Astrocyte (in vitro differentiated cells and primary cell): ENCODE results near the gene PTCD2. TPM values are rescaled to one million over a fixed set of nuclear protein-coding genes. Genes with fewer than 3 reads are reported as not detected.

Source experiments
- DNase-seq: peaks from one replicate; pipeline ENCODE4 v3.0.0-alpha.2; 2010; ENCODE audit warnings: low read depth
- FAIRE-seq: peaks from 2 replicates; lab custom pipeline; 2011; peaks lifted over from hg19 to GRCh38; lab: Jason Lieb, UNC
- H2AFZ ChIP-seq: 2 replicates; pipeline ENCODE4 v1.6.0; 2012; ENCODE audit warnings: low read depth, low read length, inconsistent platforms
- H3K27ac ChIP-seq: 2 replicates; pipeline ENCODE4 v1.5.1; 2011; ENCODE audit warnings: low read depth, low read length, inconsistent platforms
- H3K27me3 ChIP-seq: 2 replicates; pipeline ENCODE4 v1.6.0; 2011; ENCODE audit warnings: low read length, inconsistent platforms; ENCODE audit not compliant: insufficient read depth
- H3K36me3 ChIP-seq: 2 replicates; pipeline ENCODE4 v1.5.1; 2011; ENCODE audit warnings: low read length, inconsistent platforms; ENCODE audit not compliant: insufficient read depth
- H3K4me1 ChIP-seq: 2 replicates; pipeline ENCODE4 v1.5.1; 2011; ENCODE audit warnings: low read length, inconsistent platforms; ENCODE audit not compliant: insufficient read depth
- H3K4me2 ChIP-seq: 2 replicates; pipeline ENCODE4 v1.6.0; 2012; ENCODE audit warnings: low read length, inconsistent platforms
- H3K4me3 ChIP-seq: 2 replicates; pipeline ENCODE4 v1.5.1; 2011; ENCODE audit warnings: low read depth, mild to moderate bottlenecking, low read length, inconsistent platforms; ENCODE audit not compliant: insufficient read depth
- H3K79me2 ChIP-seq: 2 replicates; pipeline ENCODE4 v1.6.0; 2012; ENCODE audit warnings: mild to moderate bottlenecking, low read length, inconsistent platforms; ENCODE audit not compliant: insufficient read depth
- H3K9ac ChIP-seq: 2 replicates; pipeline ENCODE4 v1.6.0; 2012; ENCODE audit warnings: mild to moderate bottlenecking, low read length, inconsistent platforms
- H3K9me3 ChIP-seq: 2 replicates; pipeline ENCODE4 v1.5.1; 2012; ENCODE audit warnings: low read depth, mild to moderate bottlenecking, low read length, inconsistent platforms; ENCODE audit not compliant: insufficient read depth
- H4K20me1 ChIP-seq: 2 replicates; pipeline ENCODE4 v1.6.0; 2012; ENCODE audit warnings: low read length, inconsistent platforms; ENCODE audit not compliant: insufficient read depth
- H3K27ac Mint-ChIP-seq: one replicate; pipeline ENCODE4 v1.8.0; 2021; ENCODE audit warnings: mild to moderate bottlenecking, mixed read lengths; ENCODE audit not compliant: unreplicated experiment
- H3K27me3 Mint-ChIP-seq: one replicate; pipeline ENCODE4 v1.8.0; 2021; ENCODE audit warnings: low read depth, mixed read lengths; ENCODE audit not compliant: unreplicated experiment
- H3K36me3 Mint-ChIP-seq: one replicate; pipeline ENCODE4 v1.8.0; 2021; ENCODE audit warnings: low read depth, mixed read lengths; ENCODE audit not compliant: unreplicated experiment
- H3K4me1 Mint-ChIP-seq: one replicate; pipeline ENCODE4 v1.8.0; 2021; ENCODE audit warnings: low read depth, mixed read lengths; ENCODE audit not compliant: unreplicated experiment
- H3K4me3 Mint-ChIP-seq: one replicate; pipeline ENCODE4 v1.8.0; 2021; ENCODE audit warnings: mild to moderate bottlenecking, moderate library complexity, mixed read lengths; ENCODE audit not compliant: unreplicated experiment
- H3K9me3 Mint-ChIP-seq: one replicate; pipeline ENCODE4 v1.8.0; 2021; ENCODE audit warnings: mild to moderate bottlenecking, mixed read lengths; ENCODE audit not compliant: unreplicated experiment
- CTCF ChIP-seq: IDR thresholded peaks from 2 replicates; pipeline ENCODE4 v1.5.1; 2011; ENCODE audit warnings: low read depth, mild to moderate bottlenecking, inconsistent platforms, low read length, moderate library complexity; ENCODE audit not compliant: insufficient read depth
- EZH2 ChIP-seq: IDR thresholded peaks from 2 replicates; pipeline ENCODE4 v1.6.1; 2012; ENCODE audit warnings: mild to moderate bottlenecking, low read length, inconsistent platforms; ENCODE audit not compliant: insufficient read depth
- total RNA-seq: library from RNA; stranded (reverse); gene quantifications from 2 replicates; pipeline ENCODE4 v1.2.1, GENCODE V29; 2021

The PTCD2 gene
- total RNA-seq, 1 donor from 2014 or later = 11.4 TPM

DNA sequence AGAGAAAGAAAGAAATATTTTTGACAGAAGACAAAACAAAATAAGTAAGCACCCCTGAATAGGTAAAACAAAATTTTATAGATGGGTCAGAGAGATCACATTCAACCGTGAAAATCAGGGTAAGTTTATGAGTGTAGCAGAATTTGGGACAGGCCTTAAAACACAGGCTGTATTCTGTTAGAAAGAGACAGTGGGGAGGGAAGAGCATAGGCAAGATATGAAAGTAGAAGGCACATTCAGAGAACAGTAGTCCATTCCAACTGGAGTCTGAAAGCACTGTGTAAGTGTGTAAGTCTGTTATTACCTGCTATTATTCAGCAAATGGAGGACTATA, 38.8 kb upstream of the PTCD2 start:
- H3K27ac Mint-ChIP-seq = peak overlapping the region; percentile 87
- DNase-seq (no peak), FAIRE-seq (no peak)
- H3K9ac ChIP-seq = no peak overlapping the region
- H3K9me3 ChIP-seq = no peaks in the 10 kb centered on the region
- H3K27me3 Mint-ChIP-seq = no peaks in the 10 kb centered on the region
- H2AFZ ChIP-seq = no peak overlapping the region
- peaks cover 15% of the 10 kb centered on the region for H3K4me1 Mint-ChIP-seq
- no peaks in the 10 kb centered on the region for H3K4me1 ChIP-seq
- no peaks in the 10 kb centered on the region for H3K27me3 ChIP-seq
- no peak overlapping the region for H3K4me2 ChIP-seq
- H3K4me3 Mint-ChIP-seq = no peak overlapping the region
- H3K4me3 ChIP-seq = no peak overlapping the region
- no peaks in the 10 kb centered on the region for H4K20me1 ChIP-seq
- H3K36me3 ChIP-seq = peaks cover 4% of the 10 kb centered on the region
- H3K9me3 Mint-ChIP-seq = peaks cover 7% of the 10 kb centered on the region
- peaks cover 14% of the 10 kb centered on the region for H3K36me3 Mint-ChIP-seq
- TF ChIP-seq CTCF (no peak), EZH2 (no peak)
- H3K27ac ChIP-seq = no peak overlapping the region
- H3K79me2 ChIP-seq = peaks cover 3% of the 10 kb centered on the region

DNA sequence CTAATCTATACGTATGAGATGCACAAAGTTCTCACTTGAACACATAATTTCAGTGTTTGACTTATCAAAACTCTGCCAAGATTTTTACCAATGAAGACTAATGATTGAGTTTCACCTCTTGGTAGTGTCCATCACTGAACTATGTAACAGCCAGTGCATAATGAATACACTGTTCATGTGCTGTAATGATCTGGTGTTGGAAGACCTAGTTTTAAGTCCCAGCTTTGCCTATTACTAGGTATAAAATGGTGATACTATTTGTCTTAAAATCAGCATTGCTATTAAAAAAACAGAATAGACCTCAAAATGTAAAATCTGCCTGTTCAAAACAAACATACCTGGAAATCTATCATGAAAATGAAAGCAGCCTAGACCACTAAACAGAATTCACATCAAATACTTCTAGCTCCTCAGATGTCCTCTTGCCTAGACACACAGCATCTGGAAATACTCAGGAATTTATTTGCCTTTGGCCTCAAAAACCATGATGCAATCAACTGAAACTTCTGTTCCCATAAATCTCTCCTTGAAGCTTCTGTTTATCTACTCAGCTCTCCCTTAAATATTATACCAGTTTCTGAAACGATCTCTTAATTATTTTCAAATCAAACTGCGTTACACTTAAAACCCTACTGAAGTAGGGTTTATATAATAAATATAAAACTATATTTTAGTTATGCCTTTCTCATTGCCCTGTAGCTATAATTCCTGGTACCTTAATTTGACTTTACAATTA, 38.2 kb upstream of the PTCD2 start:
- Histone ChIP-seq H3K9me3 (no peaks in the 10 kb centered on the region), H3K27me3 (no peaks in the 10 kb centered on the region), H2AFZ (no peak overlapping the region), H3K4me2 (no peak overlapping the region), H3K27ac (no peak overlapping the region), H4K20me1 (no peaks in the 10 kb centered on the region), H3K4me1 (no peaks in the 10 kb centered on the region), H3K36me3 (peaks cover 4% of the 10 kb centered on the region), H3K9ac (no peak overlapping the region), H3K79me2 (peaks cover 3% of the 10 kb centered on the region), H3K4me3 (no peak overlapping the region)
- Mint-ChIP-seq H3K4me1 (peaks cover 15% of the 10 kb centered on the region), H3K36me3 (peaks cover 10% of the 10 kb centered on the region), H3K27me3 (no peaks in the 10 kb centered on the region), H3K4me3 (no peak overlapping the region), H3K9me3 (peaks cover 3% of the 10 kb centered on the region), H3K27ac (peak overlapping the region; percentile 87)
- TF ChIP-seq CTCF = no peak
- no peak for TF ChIP-seq EZH2
- FAIRE-seq (peak; percentile 72), DNase-seq (peak; percentile 79)

GRCh38 chr5:72282878-72283277, 37.3 kb upstream of the PTCD2 start:
- Histone ChIP-seq H3K4me3 (no peak overlapping the region), H3K9me3 (no peaks in the 10 kb centered on the region), H3K27ac (no peak overlapping the region), H3K27me3 (no peaks in the 10 kb centered on the region), H2AFZ (no peak overlapping the region), H3K4me2 (no peak overlapping the region), H4K20me1 (no peaks in the 10 kb centered on the region), H3K36me3 (peaks cover 6% of the 10 kb centered on the region), H3K79me2 (no peaks in the 10 kb centered on the region), H3K4me1 (no peaks in the 10 kb centered on the region), H3K9ac (no peak overlapping the region)
- peaks cover 3% of the 10 kb centered on the region for H3K36me3 Mint-ChIP-seq
- TF ChIP-seq EZH2 (no peak), CTCF (no peak)
- peak overlapping the region; percentile 83 for H3K27ac Mint-ChIP-seq
- no peak for FAIRE-seq
- H3K4me1 Mint-ChIP-seq = peaks cover 15% of the 10 kb centered on the region
- no peaks in the 10 kb centered on the region for H3K27me3 Mint-ChIP-seq
- peaks cover 2% of the 10 kb centered on the region for H3K9me3 Mint-ChIP-seq
- H3K4me3 Mint-ChIP-seq = no peak overlapping the region
- DNase-seq = peak; percentile 67
